HG03095 (cell line): ENCODE results near the gene GATD1.
"Not testable (repeated sequence)": the region's sequence is repeated elsewhere in the genome, so short reads cannot be mapped to it uniquely, and the experiment has no call there.

Source experiments
- ATAC-seq: cut with Tn5 transposase; IDR thresholded peaks from one replicate; pipeline ENCODE4 v1.9.1; 2021; ENCODE audit warnings: moderate library complexity; ENCODE audit not compliant: unreplicated experiment

GATD1 gene

GRCh38 chr11:765025-765801, 12.1 kb downstream of the GATD1 start:
- no peak for ATAC-seq

DNA sequence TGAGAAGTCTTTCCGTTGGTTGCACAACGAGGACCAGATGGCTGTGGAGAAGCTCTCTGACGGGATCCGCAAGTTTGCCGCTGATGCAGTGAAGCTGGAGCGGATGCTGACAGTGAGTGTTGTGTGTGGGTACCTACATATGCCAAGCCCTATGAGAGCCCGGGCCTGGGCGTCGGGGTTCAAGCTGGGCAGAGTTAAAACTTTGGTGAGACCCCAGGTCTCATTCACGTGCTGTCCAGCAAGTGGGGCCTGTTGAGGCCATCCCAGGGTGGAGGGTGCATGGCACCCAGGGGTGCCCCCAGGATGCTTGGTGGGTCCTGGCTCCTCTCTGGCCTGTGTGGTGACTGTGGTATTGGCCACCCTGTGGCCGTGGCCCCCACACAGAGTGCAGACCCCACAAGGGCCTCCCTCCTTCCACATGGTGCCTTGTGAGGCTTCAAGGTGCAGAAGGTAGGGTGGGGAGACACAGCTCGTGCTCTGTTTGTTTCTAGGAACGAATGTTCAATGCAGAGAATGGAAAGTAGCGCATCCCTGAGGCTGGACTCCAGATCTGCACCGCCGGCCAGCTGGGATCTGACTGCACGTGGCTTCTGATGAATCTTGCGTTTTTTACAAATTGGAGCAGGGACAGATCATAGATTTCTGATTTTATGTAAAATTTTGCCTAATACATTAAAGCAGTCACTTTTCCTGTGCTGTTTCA, 12.8 kb downstream of the GATD1 start:
- no peak for ATAC-seq

DNA sequence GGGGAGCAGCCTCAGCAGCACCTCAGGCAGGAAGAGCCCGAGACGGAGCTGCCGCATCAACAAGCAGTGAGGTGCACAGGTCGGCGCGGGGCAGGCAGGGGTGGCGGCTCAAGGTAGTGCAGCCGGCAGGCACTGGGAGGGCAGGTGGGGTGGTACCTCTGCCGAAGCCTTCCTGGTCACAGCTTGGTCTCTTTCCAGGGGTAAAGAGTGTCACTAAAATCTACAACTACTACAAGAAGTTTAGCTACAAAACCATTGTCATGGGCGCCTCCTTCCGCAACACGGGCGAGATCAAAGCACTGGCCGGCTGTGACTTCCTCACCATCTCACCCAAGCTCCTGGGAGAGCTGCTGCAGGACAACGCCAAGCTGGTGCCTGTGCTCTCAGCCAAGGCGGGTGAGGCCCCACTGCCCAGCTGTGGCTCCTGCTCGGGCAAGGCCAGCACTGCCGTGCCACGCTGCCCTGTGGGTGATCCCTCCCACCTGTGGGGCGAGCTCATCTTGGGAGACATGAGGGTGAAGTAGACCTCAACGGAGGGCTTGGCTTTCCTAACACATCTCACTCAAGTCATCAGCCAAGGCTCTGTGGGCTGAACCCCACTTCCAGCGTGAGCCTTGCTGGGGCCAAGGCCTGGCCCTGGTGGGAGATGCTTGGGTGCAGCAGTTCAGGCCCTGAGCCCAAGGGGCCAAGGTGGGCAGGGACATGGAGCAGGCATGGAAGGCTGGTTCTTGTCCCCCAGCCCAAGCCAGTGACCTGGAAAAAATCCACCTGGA, 13.6 kb downstream of the GATD1 start:
- ATAC-seq = no peak

GRCh38 chr11:763073-763463, 14.2 kb downstream of the GATD1 start:
- ATAC-seq = no peak

- ATAC-seq = no peak
Observed at GRCh38 chr11:762421-763072, 14.7 kb downstream of the GATD1 start.

DNA sequence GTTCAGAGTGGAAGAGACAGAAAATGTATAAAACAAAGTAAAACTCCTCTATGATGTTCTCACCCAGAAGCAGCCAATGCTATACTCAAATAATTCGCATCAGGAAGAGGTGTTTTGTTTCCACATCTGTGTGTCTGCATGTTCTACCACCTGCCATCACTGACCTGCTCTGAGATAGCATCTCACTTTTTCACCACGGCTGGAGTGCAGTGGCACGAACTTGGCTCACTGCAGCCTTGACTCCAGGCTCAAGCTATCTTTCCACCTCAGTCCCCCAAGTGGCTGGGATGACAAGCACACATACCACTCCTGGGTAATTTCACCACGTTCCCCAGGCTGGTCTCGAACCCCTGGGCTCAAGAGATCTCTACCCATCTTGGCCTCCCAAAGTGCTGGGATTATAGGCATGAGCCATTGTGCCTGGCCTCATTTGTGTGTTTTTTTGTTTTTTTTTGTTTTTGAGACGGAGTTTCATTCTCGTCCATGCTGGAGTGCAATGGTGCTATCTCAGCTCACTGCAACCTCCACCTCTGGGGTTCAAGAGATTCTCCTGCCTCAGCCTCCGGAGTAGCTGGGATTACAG, 15.7 kb downstream of the GATD1 start:
- no peak for ATAC-seq

GRCh38 chr11:760236-760635, 17.1 kb downstream of the GATD1 start:
- no peak for ATAC-seq

DNA sequence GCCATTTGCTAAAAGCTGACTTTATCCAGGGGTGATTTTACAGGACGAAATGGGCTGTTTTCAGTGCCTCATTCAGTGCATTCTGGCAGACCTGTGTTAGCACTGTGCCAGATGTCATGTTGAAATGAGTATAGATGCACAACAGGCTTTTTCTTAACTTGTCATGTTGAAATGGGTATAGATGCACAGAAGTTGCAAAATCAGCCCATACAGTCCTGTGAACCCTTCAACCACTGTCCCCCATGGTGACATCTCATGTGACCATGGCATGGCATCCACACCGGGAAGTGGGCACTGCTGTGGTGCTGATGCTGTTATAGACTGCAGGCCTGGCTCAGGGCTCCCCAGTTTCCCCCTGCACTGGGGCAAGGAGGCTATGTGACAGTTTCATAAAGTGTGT, 27.6 kb downstream of the GATD1 start:
- no peak for ATAC-seq

DNA sequence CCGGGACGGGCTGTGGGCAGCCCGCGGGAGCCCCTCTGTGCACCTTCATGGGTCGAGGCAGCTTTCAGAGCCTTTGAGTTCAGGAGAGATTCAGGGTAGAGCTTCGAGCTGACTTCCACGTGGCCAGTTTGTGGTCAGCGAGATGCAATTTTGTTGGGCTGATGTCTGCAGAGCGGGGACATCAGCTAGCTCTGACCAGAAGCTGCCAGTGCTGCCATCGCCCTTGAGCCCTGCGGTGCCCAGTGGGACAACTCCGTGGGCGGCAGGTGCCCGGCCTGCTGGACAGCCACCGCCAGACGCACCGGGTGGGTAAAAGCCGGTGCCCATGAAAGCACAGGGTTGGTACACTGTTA, 29.3 kb downstream of the GATD1 start:
- ATAC-seq = no peak

GRCh38 chr11:747158-748006, 29.9 kb downstream of the GATD1 start, which contains the start of gene TALDO1:
Gene TALDO1 (plus strand): TSS chr11:747464. CDS start chr11:747482, 18 bp downstream.
- peak; percentile 90 for ATAC-seq

DNA sequence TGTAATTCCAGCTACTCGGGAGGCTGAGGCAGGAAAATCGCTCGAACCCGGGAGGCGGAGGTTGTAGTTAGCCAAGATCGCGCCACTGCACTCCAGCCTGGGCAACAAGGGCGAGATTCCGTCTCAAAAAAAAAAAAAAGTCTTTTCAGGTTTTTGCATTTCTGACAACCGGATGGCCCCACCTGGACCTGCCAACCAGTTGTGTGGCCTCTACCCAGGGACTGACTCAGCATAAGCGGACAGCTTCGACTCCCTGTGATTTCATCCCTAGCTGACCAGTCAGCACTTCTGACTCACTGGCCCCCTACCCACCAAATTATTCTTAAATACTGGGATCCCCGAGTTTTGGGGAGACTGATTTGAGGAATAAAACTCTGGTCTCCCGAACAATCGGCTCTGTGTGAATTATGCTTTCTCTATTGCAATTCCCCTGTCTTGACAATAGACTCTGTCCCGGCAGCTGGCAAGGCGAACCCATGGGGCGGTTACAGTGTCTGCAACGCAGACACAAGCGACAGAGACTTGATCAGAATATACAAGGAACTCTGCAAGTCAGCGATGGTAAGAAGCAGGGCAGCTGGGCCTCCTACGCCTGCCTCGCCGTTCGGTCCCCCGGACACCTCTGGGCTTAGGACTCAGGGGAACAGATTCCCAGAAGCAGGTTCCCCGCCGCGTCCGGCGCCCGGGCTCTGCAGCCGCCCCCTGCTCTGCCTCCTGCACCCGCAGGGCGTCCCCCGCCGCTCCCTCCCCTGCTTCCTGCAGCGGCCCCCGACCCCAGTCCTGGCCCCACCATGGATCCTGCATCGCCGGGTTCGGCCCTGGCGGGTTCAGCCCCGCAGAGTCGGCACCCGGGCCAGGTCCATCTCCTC, 30.8 kb downstream of the GATD1 start:
- peak; percentile 26 for ATAC-seq

DNA sequence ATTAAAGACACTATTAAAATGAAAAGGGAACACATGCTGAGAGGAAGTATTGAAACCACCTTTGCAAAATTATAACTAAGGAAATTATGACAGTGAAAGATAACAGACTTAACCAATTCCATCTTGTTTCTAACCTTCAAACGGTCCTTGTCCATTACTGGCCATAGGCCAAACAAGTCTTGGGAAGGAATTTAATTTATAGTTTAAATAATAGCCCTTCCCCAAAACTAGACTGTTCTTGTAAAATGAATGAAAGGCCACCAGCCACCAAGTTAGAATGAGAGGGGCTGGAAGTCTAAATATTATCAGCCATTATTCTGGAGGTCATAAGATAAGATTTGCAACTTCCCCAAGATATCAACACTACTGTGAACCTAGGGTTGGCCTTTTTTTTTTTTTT, 31.9 kb downstream of the GATD1 start:
- no peak for ATAC-seq

GRCh38 chr11:742571-743201, 34.6 kb downstream of the GATD1 start:
- no peak for ATAC-seq

- ATAC-seq = no peak
Observed at GRCh38 chr11:742156-742546, 35.1 kb downstream of the GATD1 start.

DNA sequence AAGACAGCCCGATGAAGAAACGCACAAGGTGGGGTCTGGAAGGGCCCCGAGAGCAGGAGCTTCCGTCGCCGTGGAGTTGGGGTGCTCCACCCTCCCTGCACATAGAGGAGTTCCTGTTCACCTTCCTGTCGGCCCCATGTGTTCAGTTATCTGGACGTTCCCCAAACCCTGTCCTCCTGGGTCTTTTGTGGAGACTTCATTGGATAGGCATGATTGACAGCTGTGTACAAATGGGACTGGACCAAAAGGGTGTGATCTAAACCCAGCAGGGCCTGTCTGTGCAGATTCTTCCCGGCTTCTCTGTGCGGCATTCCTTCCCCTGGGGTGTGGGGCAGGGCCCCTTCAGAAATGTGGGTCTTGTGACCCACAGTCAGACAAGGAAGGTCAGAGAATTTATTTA, 39.4 kb downstream of the GATD1 start:
- not testable (repeated sequence) for ATAC-seq

GRCh38 chr11:737366-737765, 39.9 kb downstream of the GATD1 start:
- ATAC-seq = no peak

GRCh38 chr11:734541-734940, 42.7 kb downstream of the GATD1 start:
- not testable (repeated sequence) for ATAC-seq

DNA sequence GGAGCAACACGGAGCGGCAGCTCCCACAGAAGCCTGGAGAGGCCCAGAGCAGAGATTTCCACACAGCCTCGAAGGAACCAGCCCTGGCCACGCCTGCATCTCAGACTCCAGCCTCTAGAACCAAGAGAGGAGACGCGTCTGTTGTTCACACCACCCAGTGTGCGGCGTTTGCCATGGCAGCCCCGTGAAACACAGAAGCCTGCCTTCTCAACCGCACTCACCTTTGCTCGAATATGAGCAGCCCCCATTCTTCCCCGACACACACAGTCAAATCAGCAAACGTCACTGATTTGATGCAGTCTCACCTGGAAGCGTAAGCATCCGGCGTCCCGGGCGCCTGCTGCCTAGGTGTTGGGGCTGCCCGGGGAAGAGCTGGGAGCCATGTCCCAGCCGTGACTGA, 44.2 kb downstream of the GATD1 start:
- no peak for ATAC-seq
